Inflammatory macrophage treated with lipopolysaccharide for 1 hour (primary cell): ENCODE data around the gene CASP4.
"Not testable (repeated sequence)": the region's sequence is repeated elsewhere in the genome, so short reads cannot be mapped to it uniquely, and the experiment has no call there.

Experiments
- DNase-seq, 2 donors: peaks; one replicate each; pipeline ENCODE4 v3.0.0-alpha.2; 2020 to 2022

CASP4 gene

GRCh38 chr11:104946907-104947306, 21.5 kb downstream of the CASP4 start:
- peak; percentile 69 to 82 for DNase-seq

DNA sequence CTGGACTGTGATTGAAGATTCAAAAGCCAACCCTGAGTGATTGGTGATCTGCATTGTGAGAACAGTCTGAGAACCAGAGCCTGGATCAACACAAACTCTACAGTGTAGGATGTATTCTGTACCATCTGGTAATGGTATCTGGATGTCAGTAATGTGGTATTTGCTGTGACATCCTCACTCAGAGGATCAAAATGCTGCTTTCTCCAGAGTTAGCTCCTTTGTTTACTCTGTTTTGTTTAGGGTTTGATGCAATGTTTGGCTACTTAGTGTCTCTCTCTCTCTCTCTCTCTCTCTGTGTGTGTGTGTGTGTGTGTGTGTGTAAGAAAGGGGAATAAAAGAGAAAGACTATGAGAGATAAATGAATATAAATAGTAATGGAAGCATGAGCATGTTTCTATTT, 24.3 kb downstream of the CASP4 start:
- no peak for DNase-seq

- DNase-seq = no peak
These were observed 24.8 kb downstream of the CASP4 start for GRCh38 chr11:104943561-104943960.

DNA sequence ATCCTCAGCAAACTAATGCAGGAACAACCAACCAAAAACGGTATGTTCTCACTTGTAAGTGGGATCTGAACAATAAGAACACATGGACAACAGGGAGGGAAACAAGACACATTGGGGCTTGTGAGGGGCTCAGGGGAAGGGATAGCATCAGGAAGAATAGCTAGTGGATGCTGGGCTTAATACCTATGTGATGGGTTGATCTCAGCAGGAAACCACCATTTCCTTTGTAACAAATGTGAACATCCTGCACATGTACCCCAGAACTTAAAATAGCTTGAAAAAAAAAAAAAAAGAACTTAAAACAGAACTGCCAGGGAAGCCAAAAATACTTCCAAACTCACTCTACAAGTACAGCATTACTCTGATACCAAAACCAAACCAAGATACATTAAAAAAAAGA, 33.8 kb downstream of the CASP4 start:
- DNase-seq = no peak

DNA sequence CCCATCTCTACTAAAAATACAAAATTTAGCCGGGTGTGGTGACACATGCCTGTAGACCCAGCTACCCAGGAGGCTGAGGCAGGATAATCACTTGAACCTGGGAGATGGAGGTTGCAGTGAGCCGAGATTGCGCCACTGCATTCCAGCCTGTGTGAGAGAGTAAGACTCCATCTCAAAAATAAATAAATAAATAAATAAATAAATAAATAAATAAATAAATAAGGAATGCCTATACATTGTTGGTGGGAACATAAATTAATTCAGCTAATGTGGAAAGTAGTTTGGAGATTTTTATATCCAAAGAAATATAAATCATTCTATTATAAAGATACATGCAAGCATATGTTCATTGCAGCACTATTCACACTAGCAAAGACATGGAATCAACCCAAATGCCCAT, 34.3 kb downstream of the CASP4 start:
- not testable (repeated sequence) for DNase-seq

DNA sequence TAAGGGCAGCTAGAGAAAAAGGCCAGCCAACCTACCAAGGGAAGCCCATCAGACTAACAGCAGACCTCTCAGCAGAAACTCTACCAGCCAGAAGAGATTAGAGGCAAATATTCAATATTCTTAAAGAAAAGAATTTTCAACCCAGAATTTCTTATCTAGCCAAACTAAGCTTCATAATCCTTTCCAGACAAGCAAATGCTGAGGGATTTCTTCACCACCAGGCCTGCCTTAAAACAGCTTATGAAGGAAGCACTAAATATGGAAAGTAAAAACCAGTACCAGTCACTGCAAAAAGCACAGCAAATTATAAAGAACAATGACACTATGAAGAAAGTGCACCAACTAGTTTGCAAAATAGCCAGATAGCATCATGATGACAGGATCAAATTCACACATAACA, 39.6 kb downstream of the CASP4 start:
- DNase-seq = no peak

DNA sequence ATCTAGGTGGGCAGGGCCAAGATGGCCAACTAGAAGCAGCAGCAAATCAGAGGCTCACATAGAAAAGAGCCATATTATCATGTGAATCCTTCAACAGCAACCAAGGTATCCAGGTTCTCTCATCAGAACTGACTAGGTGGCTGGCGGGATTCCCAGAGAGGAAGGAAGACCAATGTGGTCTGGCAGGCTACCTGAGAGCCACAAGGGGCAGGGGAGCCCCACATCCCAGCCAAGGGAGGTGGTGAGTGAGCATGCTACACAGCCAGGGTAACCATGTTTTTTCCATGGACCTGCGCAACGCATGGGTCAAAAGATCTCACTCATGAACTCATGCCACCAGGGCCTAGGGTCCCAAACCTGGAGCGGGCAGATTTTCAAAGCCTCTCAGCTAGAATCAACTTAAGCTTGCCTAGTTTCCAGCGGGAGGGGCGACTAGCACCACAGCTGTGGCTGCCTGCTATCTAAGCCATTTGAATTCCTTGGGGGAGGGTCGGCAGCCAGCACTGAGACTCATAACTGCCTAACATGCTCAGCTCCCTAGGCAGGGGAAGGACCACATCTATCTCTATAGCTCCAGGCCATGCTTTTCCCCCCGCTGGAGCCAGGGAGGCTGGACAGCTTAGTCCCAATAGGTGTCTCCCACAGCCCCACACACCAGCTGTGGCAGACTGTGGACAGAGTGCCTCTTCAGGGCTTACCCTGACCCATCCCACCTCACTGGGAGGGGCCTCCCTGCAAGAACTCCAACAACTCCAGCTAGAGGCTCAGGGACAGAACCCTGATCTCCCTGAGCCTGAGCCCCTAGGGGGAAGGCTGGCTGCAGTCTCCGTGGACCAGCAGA, 41.4 kb downstream of the CASP4 start:
- no peak for DNase-seq

DNA sequence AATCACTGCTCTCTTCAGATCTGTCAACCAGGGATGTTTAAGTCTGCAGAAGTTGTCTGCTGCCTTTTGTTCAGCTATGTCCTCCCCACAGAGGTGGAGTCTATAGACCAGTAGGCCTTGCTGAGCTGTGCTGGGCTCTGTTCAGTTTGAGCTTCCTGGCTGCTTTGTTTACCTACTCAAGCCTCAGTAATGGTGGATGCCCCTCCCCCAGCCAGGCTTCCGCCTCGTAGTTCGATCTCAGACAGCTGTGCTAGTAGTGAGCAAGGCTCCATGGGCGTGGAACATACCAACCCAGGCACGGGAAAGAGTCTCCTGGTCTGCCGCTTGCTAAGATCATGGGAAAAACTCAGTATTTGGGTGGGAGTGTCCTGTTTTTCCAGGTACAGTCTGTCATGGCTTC, 42.5 kb downstream of the CASP4 start:
- DNase-seq = no peak

GRCh38 chr11:104918113-104918824, 50.1 kb downstream of the CASP4 start:
- peak in 1 of 2 donors; percentile 5 for DNase-seq

DNA sequence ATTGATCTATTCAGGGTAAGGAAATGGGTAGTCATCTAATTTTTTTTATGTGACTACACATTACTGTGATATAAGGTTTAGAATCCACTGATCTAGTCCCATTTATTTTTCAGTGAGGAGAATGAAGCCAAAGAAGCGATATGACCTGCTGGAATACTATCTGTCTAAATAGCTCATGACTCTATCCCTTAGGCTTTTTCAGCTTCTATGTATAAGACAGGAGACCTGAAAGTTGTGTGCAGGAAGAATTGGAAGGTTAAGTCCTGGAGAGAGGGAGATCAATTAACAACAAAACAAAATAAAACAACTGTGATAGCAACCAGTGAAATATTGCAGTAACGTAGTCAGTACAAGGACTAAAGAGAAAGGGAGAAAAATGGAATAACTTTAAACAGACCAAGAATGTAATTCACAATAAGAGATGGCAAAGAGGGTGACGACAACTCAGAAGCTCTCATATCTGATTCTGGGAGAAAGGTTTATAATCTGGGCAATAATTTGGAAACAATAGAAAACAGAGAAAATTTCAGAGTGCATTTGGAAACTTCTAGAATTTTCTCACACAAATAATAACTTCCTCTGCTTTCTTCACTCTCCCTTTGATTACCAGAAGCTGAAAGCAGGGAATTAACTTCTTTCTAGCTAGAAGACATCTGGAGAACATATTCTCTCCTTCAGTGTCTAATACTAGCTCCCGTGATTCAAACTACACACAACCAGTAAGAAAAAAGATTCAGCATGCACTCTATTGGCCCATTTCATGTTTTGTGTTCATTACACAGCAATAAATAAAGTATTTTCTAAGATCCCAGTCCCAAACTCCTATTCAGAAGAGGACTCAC, 50.9 kb downstream of the CASP4 start:
- DNase-seq = no peak

DNA sequence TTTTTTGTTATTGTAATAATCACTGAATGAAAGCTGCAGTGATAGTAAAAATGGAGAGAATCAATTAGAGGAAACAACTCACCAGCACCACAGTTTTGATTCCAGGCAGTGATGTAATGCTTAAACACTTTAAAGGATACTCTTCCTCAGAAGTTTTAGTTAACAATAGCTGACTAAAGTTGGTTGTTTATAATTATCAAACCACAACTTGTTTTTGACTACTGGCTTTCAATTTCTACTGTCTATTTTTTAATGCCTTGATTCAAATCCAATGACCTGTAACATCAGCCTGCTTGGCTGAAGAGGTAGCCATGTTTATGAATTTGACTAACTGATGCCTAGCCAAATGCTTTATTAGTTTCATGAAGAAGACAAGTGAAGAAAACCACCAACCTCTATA, 51.9 kb downstream of the CASP4 start:
- no peak for DNase-seq

GRCh38 chr11:104912102-104912501, 56.3 kb downstream of the CASP4 start:
- no peak for DNase-seq

DNA sequence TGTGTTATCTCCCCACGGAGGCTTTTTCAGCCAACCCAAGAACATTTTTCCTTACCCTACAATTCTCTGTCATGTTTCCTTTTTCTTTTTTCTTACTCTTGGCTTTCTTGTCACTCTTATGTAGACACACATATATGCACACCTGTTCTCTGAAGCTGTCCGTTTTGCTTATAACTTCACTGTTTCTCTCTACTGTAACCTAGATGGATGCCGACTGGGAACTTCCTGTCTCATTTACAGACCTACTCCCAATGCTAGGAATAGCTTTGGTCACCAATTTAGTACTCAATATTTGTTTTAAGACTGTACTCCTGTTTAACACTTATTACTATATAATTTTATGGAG, 60.2 kb downstream of the CASP4 start:
- no peak for DNase-seq

- DNase-seq = no peak
These were observed 60.7 kb downstream of the CASP4 start for GRCh38 chr11:104907521-104908185.

DNA sequence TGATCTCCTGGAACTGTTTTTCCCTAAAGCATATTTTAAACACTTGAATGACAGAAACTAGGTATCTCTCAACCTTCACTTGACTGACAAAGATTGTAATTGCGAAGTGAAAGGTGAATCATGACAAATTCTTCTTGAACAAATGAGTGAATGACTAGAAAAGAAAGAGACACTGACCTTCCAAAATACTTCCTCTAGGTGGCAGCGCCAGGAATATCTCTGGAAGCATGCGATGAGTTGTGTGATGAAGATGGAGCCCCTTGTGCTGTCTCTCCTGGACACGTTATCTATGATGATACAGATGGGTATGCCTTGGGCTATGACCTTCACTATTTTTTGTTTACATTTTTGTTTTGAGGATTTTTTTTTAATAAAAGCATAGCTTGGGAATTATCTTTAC, 63.1 kb downstream of the CASP4 start:
- DNase-seq = no peak

GRCh38 chr11:104899226-104899625, 69.1 kb downstream of the CASP4 start:
- no peak for DNase-seq

DNA sequence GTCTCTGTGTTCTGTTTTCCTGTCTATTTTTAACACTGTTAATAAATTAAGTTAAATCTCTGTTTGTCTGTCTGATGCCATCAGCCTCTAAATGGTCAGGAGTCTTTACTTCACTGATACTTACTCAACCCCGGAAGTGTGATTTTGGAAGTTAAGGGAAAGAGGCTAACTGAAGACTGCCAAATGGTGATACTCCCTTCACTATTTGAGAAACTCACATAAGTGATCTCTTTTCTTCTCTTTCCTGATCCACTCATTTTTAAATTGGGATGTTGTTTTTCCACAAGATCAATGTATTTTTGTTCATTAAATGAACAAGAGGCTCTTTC, 69.7 kb downstream of the CASP4 start:
- no peak for DNase-seq

DNA sequence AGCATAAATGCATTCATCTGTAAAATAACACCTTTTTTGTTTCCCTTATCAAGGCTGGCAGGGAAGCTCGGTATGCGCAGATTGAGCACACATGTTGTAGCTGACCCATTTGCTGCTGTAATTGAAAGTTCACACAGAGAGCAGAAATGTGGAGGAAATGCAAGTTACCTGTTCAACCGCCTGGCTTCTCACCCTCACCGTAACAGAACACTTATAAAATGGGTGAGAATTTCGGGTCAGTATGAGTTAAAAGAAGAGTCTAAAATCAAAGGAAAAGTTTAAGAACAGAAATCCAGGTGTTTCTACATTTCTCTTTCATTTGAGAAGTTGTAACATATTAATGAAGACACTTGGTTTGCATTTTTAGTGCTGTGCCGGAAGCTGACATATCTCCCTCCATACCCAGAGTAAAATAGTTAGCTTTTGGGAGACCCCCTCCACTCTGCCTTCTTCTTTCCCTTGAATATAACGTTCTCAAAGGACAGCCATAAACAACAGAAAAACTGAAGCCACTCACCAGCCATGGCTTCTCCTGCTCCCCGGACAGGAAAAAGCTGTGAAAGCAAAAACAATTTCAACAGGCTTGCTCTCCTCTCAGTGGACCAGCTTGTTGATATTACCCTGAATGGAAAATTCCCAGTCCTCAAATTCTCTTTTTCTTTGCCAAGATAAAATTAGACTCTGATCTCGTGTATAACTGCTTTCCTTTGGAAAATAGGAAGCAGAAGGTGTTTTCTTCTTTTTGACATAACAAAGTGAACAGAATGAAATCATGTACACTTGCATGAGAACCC, 70.3 kb downstream of the CASP4 start, which contains the start of gene CASP12:
CASP12 (minus strand) TSS at position 570 of the 794 bp plus-strand sequence.
- DNase-seq = no peak

DNA sequence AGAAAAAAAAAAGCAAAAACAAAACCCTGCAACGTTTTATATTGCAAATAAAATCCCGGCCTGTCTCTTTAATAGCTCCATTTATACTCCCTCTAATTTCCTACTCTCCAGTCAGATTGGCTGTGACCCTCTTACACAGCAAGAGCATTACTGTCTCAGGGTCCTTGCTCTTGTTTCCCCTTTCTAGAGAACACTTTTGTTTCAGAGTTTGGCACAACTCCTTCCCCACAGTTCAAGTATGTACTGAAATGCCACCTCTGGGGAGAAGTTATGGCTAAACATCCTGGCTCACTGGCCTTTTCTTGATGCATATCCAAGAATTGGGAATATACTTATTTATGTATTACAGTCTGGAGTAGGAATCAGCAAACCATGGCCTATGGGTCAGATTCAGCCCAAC, 72.7 kb downstream of the CASP4 start:
- DNase-seq = no peak

GRCh38 chr11:104893876-104894275, 74.5 kb downstream of the CASP4 start:
- no peak for DNase-seq
